Coronary artery (tissue), 2 donors: ENCODE measurements around the gene CTRL.

Experiments used
- DNase-seq: peaks from one replicate; pipeline ENCODE4 v3.0.0-alpha.2; 2017; ENCODE audit warnings: low spot score
- H3K27ac ChIP-seq, 2 donors: fragments of 200-600 bp; sonication (generic); one replicate each; pipeline ENCODE4 v1.5.1; 2016 to 2019
- H3K4me3 ChIP-seq: fragments of 200-600 bp; sonication (generic); 2 replicates; pipeline ENCODE4 v1.5.1; 2016; ENCODE audit warnings: mild to moderate bottlenecking, moderate library complexity
- CTCF ChIP-seq: fragments of 200-600 bp; sonication (generic); IDR thresholded peaks from one replicate; pipeline ENCODE4 v1.5.1; 2019; ENCODE audit warnings: antibody characterized with exemption

Gene CTRL

DNA sequence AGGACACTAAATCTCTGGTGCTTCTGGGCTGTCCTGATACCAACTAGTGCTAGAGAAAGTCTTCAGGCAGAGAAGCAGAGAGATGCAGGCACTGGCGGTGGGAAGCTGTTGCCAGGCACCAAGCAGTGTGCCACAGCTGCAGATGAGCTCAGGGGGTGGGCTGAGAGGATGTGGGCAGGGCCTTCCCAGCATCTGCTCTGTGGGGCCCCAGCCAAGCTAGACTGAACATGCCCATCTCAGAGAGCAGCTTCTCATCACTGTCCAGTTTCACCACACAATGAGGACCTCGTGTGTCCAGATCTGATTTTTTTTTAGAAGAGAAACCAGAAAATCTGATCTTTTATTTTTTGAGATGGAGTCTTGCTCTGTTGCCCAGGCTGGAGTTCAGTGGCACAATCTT is 21.5 kb downstream of the CTRL start:
- H3K4me3 ChIP-seq, result no peak overlapping the region
- DNase-seq, result no peak
- no peak for TF ChIP-seq CTCF
- no peak overlapping the region for H3K27ac ChIP-seq

GRCh38 chr16:67909056-67909742 is 22.5 kb downstream of the CTRL start:
- Histone ChIP-seq H3K27ac (no peak overlapping the region), H3K4me3 (no peak overlapping the region)
- DNase-seq, result no peak
- no peak for TF ChIP-seq CTCF

DNA sequence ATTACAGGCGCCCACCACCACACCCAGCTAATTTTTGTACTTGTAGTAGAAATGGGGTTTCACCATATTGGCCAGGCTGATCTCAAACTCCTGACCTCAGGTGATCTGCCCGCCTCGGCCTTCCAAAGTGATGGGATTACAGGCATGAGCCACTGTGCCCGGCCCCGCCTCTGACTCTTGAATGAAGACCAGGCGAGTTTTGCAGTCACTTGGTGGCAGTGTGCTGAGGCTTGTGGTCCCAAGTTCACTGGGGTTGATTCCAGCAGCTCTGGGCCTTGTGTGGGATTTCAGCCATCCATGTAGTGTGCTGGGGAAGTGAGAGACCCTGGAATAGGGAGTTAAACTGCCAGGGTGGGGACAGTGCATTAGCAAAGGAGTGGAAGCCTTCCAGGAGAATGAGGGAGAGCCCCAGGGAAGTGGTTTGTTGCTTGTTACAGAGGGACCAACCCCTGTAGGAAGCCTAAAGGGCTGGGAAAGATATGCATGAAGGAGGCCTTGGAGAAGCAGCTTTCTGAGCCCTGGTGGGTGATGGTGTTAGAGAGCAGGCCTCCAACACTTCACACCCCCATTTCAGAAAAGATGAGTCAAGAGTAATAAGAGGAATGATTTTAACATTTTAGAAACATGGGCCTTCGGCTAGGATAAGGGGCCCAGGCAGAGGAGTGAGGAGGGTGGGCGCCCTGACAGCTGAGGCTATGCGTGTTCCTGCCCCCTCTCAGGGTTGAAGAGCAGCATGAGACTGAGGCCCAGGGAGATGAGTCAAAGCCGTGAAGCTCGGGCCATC is 24.1 kb downstream of the CTRL start:
- no peak for DNase-seq
- no peak for TF ChIP-seq CTCF
- no peak overlapping the region for H3K4me3 ChIP-seq
- no peak overlapping the region for H3K27ac ChIP-seq

GRCh38 chr16:67902831-67903230 is 28.8 kb downstream of the CTRL start:
- no peak for DNase-seq
- Histone ChIP-seq H3K4me3 (no peak overlapping the region), H3K27ac (peak overlapping the region in 1 of 2 donors; percentile 51)
- TF ChIP-seq CTCF, result no peak

DNA sequence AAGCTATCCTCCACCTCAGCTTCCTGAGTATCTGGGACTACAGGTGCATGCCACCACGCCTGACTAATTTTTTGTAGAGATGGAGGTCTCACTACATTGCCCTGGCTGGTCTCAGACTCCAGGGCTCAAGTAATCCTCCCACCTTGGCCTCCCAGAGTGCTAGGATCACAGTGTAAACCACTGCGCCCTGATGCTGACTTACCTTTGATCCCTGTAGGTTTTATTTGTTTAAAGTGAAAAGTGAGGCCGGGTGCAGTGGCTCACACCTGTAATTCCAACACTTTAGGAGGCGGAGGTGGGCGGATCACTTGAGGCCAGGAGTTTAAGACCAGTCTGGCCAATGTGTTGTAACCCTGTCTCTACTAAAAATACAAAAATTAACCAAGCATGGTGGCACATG is 29.9 kb downstream of the CTRL start:
- Histone ChIP-seq H3K27ac (no peak overlapping the region), H3K4me3 (no peak overlapping the region)
- TF ChIP-seq CTCF, result no peak
- no peak for DNase-seq

DNA sequence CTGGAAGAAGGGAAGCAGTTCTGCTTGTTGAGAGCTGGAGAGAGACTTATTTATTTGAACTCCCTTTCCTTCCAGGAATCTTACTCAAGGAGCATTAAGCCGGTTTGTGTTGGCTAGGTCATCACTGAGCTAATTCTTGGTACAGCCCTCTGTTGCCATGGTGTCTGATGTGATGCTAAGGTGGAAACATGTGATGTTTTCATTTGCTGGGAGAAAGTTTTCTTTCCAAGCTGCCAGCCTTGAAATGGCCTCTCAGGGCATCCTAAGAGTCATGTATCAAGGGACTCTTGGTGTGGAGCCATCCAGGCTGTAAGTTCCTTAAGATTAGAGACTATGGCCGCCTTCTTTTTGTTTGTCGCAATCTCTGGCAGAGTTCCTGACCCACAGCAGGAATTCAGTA is 34.4 kb downstream of the CTRL start:
- H3K27ac ChIP-seq, result peak overlapping the region; percentile 81 to 85
- TF ChIP-seq CTCF, result no peak
- DNase-seq, result peak; percentile 88
- H3K4me3 ChIP-seq, result no peak overlapping the region
